T-cell (primary cell): ENCODE results near the gene MYOM1. TPM values are rescaled to one million over a fixed set of nuclear protein-coding genes. Genes with fewer than 3 reads are reported as not detected.

ENCODE experiments used
- ATAC-seq, 4 experiments: fragments of 200-7000 bp in 3 of 4; fragments of 150-1000 bp in 1 of 4; cut with Tn5 transposase; replicated peaks in 1 of 4; 1 replicate in 3 of 4; 2 replicates in 1 of 4; pipeline ENCODE4 v1.10.0; 2021; ENCODE audit warnings: moderate library complexity in 3 of 4, mild to moderate bottlenecking in 2 of 4, moderate number of reproducible peaks in 1 of 4
- CTCF ChIA-PET, 2 donors: fragments of 300-600 bp; sonication (Branson Sonifier 250); formaldehyde crosslinking; loops; one replicate each; lab custom pipeline; 2022; ENCODE audit warnings: antibody characterized with exemption in 2 of 2; lab: Charles Lee
- POLR2A ChIA-PET, 2 donors: fragments of 300-600 bp; sonication (Branson Sonifier 250); formaldehyde crosslinking; loops; one replicate each; lab custom pipeline; 2022; ENCODE audit warnings: antibody characterized with exemption in 2 of 2; lab: Charles Lee
- DNase-seq, 35 experiments: peaks; one replicate each; pipeline versions ENCODE4 v3.0.0 to v3.0.0-alpha.2; 2013 to 2023
- H3K27ac ChIP-seq: one replicate; pipeline ENCODE4 v1.5.1; 2013; ENCODE audit warnings: low read length
- H3K27me3 ChIP-seq, 2 experiments: replicated peaks in 1 of 2; 1 replicate in 1 of 2; 2 replicates in 1 of 2; pipeline versions ENCODE4 v1.6.1 to v1.7.0; 2013; ENCODE audit warnings: low read length in 1 of 2, mixed read lengths in 1 of 2; ENCODE audit not compliant: control insufficient read depth in 2 of 2, insufficient read depth in 2 of 2; ENCODE audit errors: extremely low read depth in 1 of 2
- H3K36me3 ChIP-seq, 2 donors: 1 replicate in 1 of 2; 2 replicates in 1 of 2; pipeline versions ENCODE4 v1.6.1 to v1.7.0; 2013; ENCODE audit warnings: low read length in 1 of 2; ENCODE audit not compliant: control insufficient read depth in 2 of 2, insufficient read depth in 1 of 2; ENCODE audit errors: extremely low read depth in 1 of 2
- H3K4me1 ChIP-seq, 2 experiments: 1 replicate in 1 of 2; 2 replicates in 1 of 2; pipeline versions ENCODE4 v1.6.1 to v1.7.0; 2013; ENCODE audit warnings: low read length in 2 of 2, mixed read lengths in 1 of 2; ENCODE audit not compliant: insufficient read depth in 2 of 2, control insufficient read depth in 1 of 2; ENCODE audit errors: extremely low read depth in 1 of 2
- H3K4me3 ChIP-seq, 2 donors: 1 replicate in 1 of 2; 2 replicates in 1 of 2; pipeline versions ENCODE4 v1.5.1 to v1.7.0; 2013; ENCODE audit warnings: mild to moderate bottlenecking in 2 of 2, low read length in 1 of 2, moderate library complexity in 1 of 2; ENCODE audit not compliant: control insufficient read depth in 1 of 2; ENCODE audit errors: extremely low read depth in 1 of 2
- H3K9me3 ChIP-seq: 2 replicates; pipeline ENCODE4 v1.7.0; 2013
- H3K27ac Mint-ChIP-seq, 2 donors: one replicate each; pipeline ENCODE4 v1.8.0; 2020 to 2021; ENCODE audit warnings: mild to moderate bottlenecking in 2 of 2, mixed read lengths in 2 of 2
- H3K27me3 Mint-ChIP-seq, 2 donors: one replicate each; pipeline ENCODE4 v1.8.0; 2021 to 2022; ENCODE audit warnings: mixed read lengths in 2 of 2
- H3K36me3 Mint-ChIP-seq: one replicate; pipeline ENCODE4 v1.8.0; 2021; ENCODE audit warnings: mixed read lengths
- H3K4me1 Mint-ChIP-seq, 3 donors: one replicate each; pipeline ENCODE4 v1.8.0; 2020 to 2022; ENCODE audit warnings: mixed read lengths in 3 of 3, mild to moderate bottlenecking in 1 of 3
- H3K4me3 Mint-ChIP-seq, 3 donors: one replicate each; pipeline ENCODE4 v1.8.0; 2020 to 2022; ENCODE audit warnings: mild to moderate bottlenecking in 3 of 3, mixed read lengths in 3 of 3, moderate library complexity in 3 of 3
- H3K9me3 Mint-ChIP-seq, 3 donors: one replicate each; pipeline ENCODE4 v1.8.0; 2020 to 2022; ENCODE audit warnings: mixed read lengths in 3 of 3
- WGBS: methylation state at CpG from one replicate; pipeline ENCODE4 v1.1.5; 2013; ENCODE audit warnings: missing lambda C conversion rate; ENCODE audit not compliant: insufficient coverage; 5-methylcytosine and 5-hydroxymethylcytosine counted together
- total RNA-seq, 35 experiments: library from RNA in 6 of 35; stranded (reverse) in 6 of 35; fragments of 120-200 nt in 1 of 35; gene quantifications; one replicate each; pipeline versions ENCODE4 v1.2.1 to v1.2.4 and lab custom pipeline; 2013 to 2026

Gene MYOM1
- total RNA-seq = 1 to 10 TPM in 4 of 5 donors, under 1 TPM in 1; 0.98 to 7.0 (median 1.9) TPM
- total RNA-seq (2013) = 3.5 TPM
- 0.33 to 21.4 (median 4.8) reads per million in 29 experiments for total RNA-seq (lab: John Stamatoyannopoulos, UW)

- CTCF ChIA-PET = interaction anchor here in 1 of 2 donors (0.6 to 0.9 kb wide), 3 partner anchors 26 to 286 kb away, joined by 3 read pairs; no protein-coding TSS in a partner anchor
- Histone ChIP-seq H3K9me3 (no peaks in the 10 kb centered on the region), H3K27ac (no peak within 1 kb of the TSS), H3K36me3 (peaks cover 0 to 2% of the 10 kb centered on the region in 2 donors), H3K4me1 (peaks cover 0 to 4% of the 10 kb centered on the region in 2 experiments), H3K27me3 (peaks cover 0 to 2% of the 10 kb centered on the region in 2 experiments), H3K4me3 (no peak within 1 kb of the TSS)
- POLR2A ChIA-PET = interaction anchor here in 1 of 2 donors (0.6 kb wide), 1 partner anchor 14 kb away, joined by 3 read pairs; no protein-coding TSS in a partner anchor
- no peak within 1 kb of the TSS for H3K27ac Mint-ChIP-seq
- H3K4me3 Mint-ChIP-seq = no peak within 1 kb of the TSS
- peaks cover 5 to 7% (median 6%) of the 10 kb centered on the region in 3 donors for H3K4me1 Mint-ChIP-seq
- 90% methylated on average over 7 of the region's 9 CpGs for WGBS
- ATAC-seq (no peak), DNase-seq (no peak)
- no peaks in the 10 kb centered on the region for H3K27me3 Mint-ChIP-seq
- no peaks in the 10 kb centered on the region for H3K9me3 Mint-ChIP-seq
- H3K36me3 Mint-ChIP-seq = no peaks in the 10 kb centered on the region
Measured at GRCh38 chr18:3219631-3220335, at the start of gene MYOM1. Gene MYOM1 (minus strand): TSS chr18:3219968. CDS start chr18:3215223, 4,745 bp downstream.

GRCh38 chr18:3269241-3269913, 49.6 kb upstream of the MYOM1 start:
- POLR2A ChIA-PET = interaction anchor here in 1 of 2 donors (0.5 kb wide), 2 partner anchors 283 to 327 kb away, joined by 5 to 8 read pairs; no protein-coding TSS in a partner anchor
- CTCF ChIA-PET = interaction anchor here in 1 of 2 donors (1.0 kb wide), 1 partner anchor 9 kb away, joined by 3 read pairs; no protein-coding TSS in a partner anchor
- Histone ChIP-seq H3K9me3 (no peaks in the 10 kb centered on the region), H3K4me1 (peaks cover 18 to 35% of the 10 kb centered on the region in 2 experiments), H3K4me3 (no peak overlapping the region), H3K36me3 (peaks cover 0 to 14% of the 10 kb centered on the region in 2 donors), H3K27ac (peak overlapping the region; percentile 11), H3K27me3 (no peaks in the 10 kb centered on the region)
- H3K27ac Mint-ChIP-seq = peak overlapping the region; percentile 53 to 79
- H3K9me3 Mint-ChIP-seq = peaks cover 0 to 5% (median 0%) of the 10 kb centered on the region in 3 donors
- DNase-seq = no peak
- no peaks in the 10 kb centered on the region for H3K27me3 Mint-ChIP-seq
- peaks cover 78 to 87% (median 79%) of the 10 kb centered on the region in 3 donors for H3K4me1 Mint-ChIP-seq
- WGBS = 79% methylated on average over 2 of the region's 4 CpGs
- ATAC-seq = no peak
- peaks cover 10% of the 10 kb centered on the region for H3K36me3 Mint-ChIP-seq
- peak overlapping the region in 2 of 3 donors; percentile 4 to 61 for H3K4me3 Mint-ChIP-seq

GRCh38 chr18:3268306-3268705, 48.5 kb upstream of the MYOM1 start:
- H3K4me3 Mint-ChIP-seq = peak overlapping the region in 2 of 3 donors; percentile 40 to 61
- H3K4me1 Mint-ChIP-seq = peaks cover 88 to 96% (median 90%) of the 10 kb centered on the region in 3 donors
- H3K27ac ChIP-seq = peak overlapping the region; percentile 11
- H3K4me3 ChIP-seq = no peak overlapping the region
- H3K9me3 ChIP-seq = no peaks in the 10 kb centered on the region
- peaks cover 29 to 45% of the 10 kb centered on the region in 2 experiments for H3K4me1 ChIP-seq
- CTCF ChIA-PET = no interaction called here
- DNase-seq (no peak), ATAC-seq (no peak)
- H3K27ac Mint-ChIP-seq = peak overlapping the region; percentile 53 to 88
- peaks cover 0 to 5% (median 0%) of the 10 kb centered on the region in 3 donors for H3K9me3 Mint-ChIP-seq
- no peaks in the 10 kb centered on the region for H3K27me3 Mint-ChIP-seq
- POLR2A ChIA-PET = no interaction called here
- H3K27me3 ChIP-seq = no peaks in the 10 kb centered on the region
- peaks cover 0 to 6% of the 10 kb centered on the region in 2 donors for H3K36me3 ChIP-seq
- H3K36me3 Mint-ChIP-seq = peaks cover 3% of the 10 kb centered on the region

- Mint-ChIP-seq H3K36me3 (peaks cover 4% of the 10 kb centered on the region), H3K4me3 (peak overlapping the region; percentile 34 to 97 (median 60)), H3K27me3 (no peaks in the 10 kb centered on the region), H3K27ac (peak overlapping the region; percentile 80 to 86), H3K4me1 (peaks cover 81 to 88% (median 83%) of the 10 kb centered on the region in 3 donors), H3K9me3 (peaks cover 0 to 5% (median 0%) of the 10 kb centered on the region in 3 donors)
- Histone ChIP-seq H3K9me3 (no peaks in the 10 kb centered on the region), H3K4me3 (no peak overlapping the region), H3K27me3 (no peaks in the 10 kb centered on the region), H3K36me3 (no peaks in the 10 kb centered on the region), H3K27ac (peak overlapping the region; percentile 22), H3K4me1 (peaks cover 32 to 39% of the 10 kb centered on the region in 2 experiments)
- DNase-seq = no peak
- WGBS = 55% methylated on average over 4 of the region's 7 CpGs
- ATAC-seq = no peak
- ChIA-PET POLR2A (interaction anchor here in 1 of 2 donors (0.7 kb wide), 1 partner anchor 332 kb away, joined by 3 read pairs; no protein-coding TSS in a partner anchor), CTCF (interaction anchor here (0.6 to 1.3 kb wide), 3 partner anchors 21 to 182 kb away, joined by 3 to 5 read pairs (median 5); no protein-coding TSS in a partner anchor)
Measured at GRCh38 chr18:3266062-3266608, 46.4 kb upstream of the MYOM1 start.

- peak overlapping the region; percentile 80 to 86 for H3K27ac Mint-ChIP-seq
- WGBS = no CpG with 5 or more reads among the region's 3 CpGs
- H3K9me3 Mint-ChIP-seq = peaks cover 0 to 5% (median 0%) of the 10 kb centered on the region in 3 donors
- no peaks in the 10 kb centered on the region for H3K36me3 ChIP-seq
- no peak for DNase-seq
- H3K27ac ChIP-seq = peak overlapping the region; percentile 22
- H3K4me1 Mint-ChIP-seq = peaks cover 81 to 88% (median 83%) of the 10 kb centered on the region in 3 donors
- no peaks in the 10 kb centered on the region for H3K9me3 ChIP-seq
- no peak overlapping the region for H3K4me3 ChIP-seq
- no peaks in the 10 kb centered on the region for H3K27me3 ChIP-seq
- CTCF ChIA-PET = interaction anchor here in 1 of 2 donors (0.9 to 1.2 kb wide), 2 partner anchors 9 to 182 kb away, joined by 3 to 5 read pairs; no protein-coding TSS in a partner anchor
- peak overlapping the region; percentile 26 to 97 (median 43) for H3K4me3 Mint-ChIP-seq
- H3K27me3 Mint-ChIP-seq = no peaks in the 10 kb centered on the region
- ATAC-seq = no peak
- H3K36me3 Mint-ChIP-seq = peaks cover 4% of the 10 kb centered on the region
- peaks cover 35 to 43% of the 10 kb centered on the region in 2 experiments for H3K4me1 ChIP-seq
- POLR2A ChIA-PET = interaction anchor here in 1 of 2 donors (0.7 kb wide), 1 partner anchor 333 kb away, joined by 3 read pairs; no protein-coding TSS in a partner anchor
Measured at GRCh38 chr18:3265564-3266033, 45.8 kb upstream of the MYOM1 start.
